Retinal pigment epithelial cell (primary cell): Measurements from ENCODE around the gene C22orf39.

Experiments
- DNase-seq: peaks from one replicate; pipeline ENCODE4 v3.0.0-alpha.2; 2010; ENCODE audit warnings: low read depth
- H3K4me3 ChIP-seq: 2 replicates; pipeline ENCODE4 v1.5.1; 2011; ENCODE audit warnings: mild to moderate bottlenecking, low read length, control low read depth, moderate library complexity
- TF ChIP-seq, protein P1 (sequence below): conservative IDR thresholded peaks from 2 replicates; pipeline ENCODE4 v1.5.1; 2011; ENCODE audit warnings: low read depth, low read length, control low read depth, inconsistent platforms

The C22orf39 gene, protein sequence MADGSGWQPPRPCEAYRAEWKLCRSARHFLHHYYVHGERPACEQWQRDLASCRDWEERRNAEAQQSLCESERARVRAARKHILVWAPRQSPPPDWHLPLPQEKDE

DNA sequence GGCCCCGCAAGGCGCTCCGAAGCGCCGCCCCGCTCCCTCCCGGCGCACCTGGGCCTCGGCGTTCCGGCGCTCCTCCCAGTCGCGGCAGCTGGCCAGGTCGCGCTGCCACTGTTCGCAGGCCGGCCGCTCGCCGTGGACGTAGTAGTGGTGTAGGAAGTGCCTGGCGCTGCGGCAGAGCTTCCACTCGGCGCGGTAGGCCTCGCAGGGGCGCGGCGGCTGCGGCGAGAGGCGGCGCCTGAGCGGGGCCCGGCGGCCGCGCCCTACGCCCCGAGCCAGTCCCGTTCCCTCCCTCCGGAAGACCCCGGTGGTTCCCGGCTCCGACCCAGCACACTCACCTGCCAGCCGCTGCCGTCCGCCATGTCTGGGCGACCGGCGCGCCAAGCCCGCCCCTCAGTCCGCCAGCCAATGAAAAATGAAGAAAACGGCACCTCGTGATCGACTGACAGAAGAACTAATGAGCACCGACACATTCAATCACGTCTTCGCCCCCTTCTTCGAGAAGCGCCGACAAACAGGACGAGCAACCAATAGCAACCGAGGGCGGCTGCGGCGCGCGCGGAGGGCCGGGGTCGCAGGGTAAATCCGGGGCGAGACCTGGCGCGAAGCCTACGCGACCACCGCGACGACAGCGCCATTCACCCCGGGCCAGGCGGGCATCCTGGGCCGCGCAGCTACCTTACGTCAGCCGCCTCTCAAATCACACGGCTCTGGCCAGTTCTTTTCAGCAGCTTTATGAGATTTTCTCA lies at the start of gene C22orf39:
Gene C22orf39 (minus strand): TSS at position 382 of the 746 bp plus-strand sequence. CDS start 23 bp downstream, at position 359.
- TF ChIP-seq, protein P1, sequence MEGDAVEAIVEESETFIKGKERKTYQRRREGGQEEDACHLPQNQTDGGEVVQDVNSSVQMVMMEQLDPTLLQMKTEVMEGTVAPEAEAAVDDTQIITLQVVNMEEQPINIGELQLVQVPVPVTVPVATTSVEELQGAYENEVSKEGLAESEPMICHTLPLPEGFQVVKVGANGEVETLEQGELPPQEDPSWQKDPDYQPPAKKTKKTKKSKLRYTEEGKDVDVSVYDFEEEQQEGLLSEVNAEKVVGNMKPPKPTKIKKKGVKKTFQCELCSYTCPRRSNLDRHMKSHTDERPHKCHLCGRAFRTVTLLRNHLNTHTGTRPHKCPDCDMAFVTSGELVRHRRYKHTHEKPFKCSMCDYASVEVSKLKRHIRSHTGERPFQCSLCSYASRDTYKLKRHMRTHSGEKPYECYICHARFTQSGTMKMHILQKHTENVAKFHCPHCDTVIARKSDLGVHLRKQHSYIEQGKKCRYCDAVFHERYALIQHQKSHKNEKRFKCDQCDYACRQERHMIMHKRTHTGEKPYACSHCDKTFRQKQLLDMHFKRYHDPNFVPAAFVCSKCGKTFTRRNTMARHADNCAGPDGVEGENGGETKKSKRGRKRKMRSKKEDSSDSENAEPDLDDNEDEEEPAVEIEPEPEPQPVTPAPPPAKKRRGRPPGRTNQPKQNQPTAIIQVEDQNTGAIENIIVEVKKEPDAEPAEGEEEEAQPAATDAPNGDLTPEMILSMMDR, result no peak

DNA sequence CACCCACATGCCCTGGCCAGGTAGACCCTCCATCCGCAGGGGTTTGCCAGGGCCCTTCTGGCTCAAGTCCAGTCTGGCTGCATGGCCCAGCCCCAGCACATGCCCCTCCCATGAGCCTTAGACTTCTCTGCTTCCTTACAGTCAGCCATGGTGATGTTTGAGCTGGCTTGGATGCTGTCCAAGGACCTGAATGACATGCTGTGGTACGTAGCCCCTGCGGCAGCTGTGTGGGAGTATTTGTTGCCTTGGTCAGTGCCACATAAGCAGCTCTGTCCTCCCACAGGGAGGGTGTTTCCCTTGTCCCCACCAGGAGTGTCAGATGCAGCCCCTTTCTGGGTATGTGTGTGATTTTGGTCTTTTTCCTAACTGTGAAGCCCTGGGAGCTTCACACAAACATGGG lies 49.7 kb upstream of the C22orf39 start:
- TF ChIP-seq, protein P1, result no peak
- H3K4me3 ChIP-seq, result no peak overlapping the region
- peak; percentile 51 for DNase-seq

More for the DNA sequence above, at the start of gene C22orf39:
- DNase-seq, result peak; percentile 82
- H3K4me3 ChIP-seq, result peak within 1 kb of the TSS; percentile 88

DNA sequence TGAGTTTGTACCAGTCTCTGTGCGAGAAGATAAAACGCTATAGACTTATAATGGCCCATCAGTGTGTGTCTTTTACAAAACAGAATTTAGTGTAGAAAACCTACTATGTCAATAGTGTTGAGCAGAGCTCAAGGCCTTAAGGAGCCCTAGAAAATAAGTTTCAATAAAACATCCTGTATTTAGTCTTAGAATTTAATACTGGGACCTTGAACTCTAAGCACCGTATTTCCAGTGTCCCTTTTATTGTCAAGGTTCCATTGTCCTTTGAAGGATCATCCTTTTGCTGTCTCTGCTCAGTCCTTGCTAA lies 48.8 kb upstream of the C22orf39 start:
- DNase-seq, result no peak
- TF ChIP-seq, protein P1, result no peak
- H3K4me3 ChIP-seq, result no peak overlapping the region

DNA sequence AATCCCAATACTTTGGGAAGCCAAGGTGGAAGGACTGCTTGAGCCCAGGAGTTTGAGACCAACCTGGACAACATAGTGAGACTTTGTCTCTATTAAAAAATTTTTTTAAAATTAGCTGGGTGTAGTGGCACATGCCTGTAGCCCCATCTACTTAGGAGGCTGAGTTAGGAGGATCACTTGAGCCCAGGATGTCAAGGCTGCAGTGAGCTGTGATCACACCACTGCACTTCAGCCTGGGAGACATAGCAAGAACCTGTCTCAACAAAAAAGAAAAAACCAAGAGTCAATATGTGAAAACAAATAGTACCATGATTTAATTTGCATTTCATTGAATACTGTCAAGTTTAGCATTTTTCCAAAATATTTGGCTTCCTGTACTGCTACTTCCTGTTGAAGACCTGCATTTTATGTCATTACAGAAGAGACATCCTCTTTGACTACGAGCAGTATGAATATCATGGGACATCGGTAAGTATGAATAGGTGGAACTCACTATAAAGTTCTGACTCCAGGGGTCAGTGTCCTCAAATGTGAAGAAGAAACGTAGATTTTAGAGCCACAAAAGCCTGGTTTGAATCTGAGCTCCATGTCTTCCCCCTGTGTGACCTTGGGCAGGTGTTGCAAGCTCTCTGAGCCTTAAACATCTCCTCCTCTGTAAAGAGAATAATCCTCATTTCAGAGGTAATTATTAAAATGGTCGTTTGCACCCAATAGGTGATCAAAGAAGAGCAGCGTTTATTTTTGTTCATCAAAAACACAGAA lies 48.2 kb upstream of the C22orf39 start:
- TF ChIP-seq, protein P1, result peak; percentile 11
- H3K4me3 ChIP-seq, result no peak overlapping the region
- DNase-seq, result no peak

DNA sequence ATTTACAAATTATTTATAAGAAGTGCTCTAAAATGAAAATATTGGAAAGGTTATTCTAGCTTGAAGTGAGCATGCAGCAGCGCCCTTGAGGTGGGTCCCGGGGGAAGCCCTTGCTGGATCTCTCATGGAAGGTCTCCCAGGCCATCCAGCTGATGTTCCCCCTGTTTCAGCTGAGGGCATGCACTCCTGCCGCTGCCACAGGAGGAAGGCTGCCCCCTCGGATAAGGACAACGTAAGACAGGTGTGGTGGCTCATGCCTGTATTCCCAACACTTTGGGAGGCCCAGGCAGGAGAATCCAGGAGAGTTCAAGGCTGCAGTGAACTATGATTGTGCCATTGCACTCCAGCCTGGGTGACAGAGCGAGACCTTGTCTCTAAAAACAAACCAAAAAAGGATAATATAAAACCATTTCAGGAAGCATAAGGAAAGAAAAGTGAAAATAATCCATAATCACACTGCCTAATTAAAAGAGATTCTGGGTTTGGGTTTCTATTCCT lies 47.2 kb upstream of the C22orf39 start:
- DNase-seq, result no peak
- TF ChIP-seq, protein P1, result no peak
- H3K4me3 ChIP-seq, result no peak overlapping the region

- TF ChIP-seq, protein P1, result no peak
- no peak for DNase-seq
- H3K4me3 ChIP-seq, result no peak overlapping the region
Measured at GRCh38 chr22:19494001-19494560, 46.6 kb upstream of the C22orf39 start.
